ENCODE data around the gene AKNA.

AKNA gene

DNA sequence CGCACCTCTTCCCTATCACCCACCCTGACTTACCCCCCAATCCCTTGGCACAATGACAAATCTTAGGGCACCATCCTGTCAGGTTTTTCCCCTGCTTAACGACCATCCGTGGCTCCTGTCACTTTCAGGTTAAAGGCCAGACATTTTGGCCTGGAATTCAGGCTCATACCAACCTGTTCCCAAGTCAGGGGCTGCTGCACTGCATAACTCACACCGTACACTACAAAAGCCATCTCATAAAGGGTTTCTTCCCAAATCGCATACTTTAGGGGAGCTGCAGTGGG lies 7.5 kb upstream of the AKNA start:
- DNase-seq (ENCODE audit: low read depth, low spot score), result peak; percentile 7

DNA sequence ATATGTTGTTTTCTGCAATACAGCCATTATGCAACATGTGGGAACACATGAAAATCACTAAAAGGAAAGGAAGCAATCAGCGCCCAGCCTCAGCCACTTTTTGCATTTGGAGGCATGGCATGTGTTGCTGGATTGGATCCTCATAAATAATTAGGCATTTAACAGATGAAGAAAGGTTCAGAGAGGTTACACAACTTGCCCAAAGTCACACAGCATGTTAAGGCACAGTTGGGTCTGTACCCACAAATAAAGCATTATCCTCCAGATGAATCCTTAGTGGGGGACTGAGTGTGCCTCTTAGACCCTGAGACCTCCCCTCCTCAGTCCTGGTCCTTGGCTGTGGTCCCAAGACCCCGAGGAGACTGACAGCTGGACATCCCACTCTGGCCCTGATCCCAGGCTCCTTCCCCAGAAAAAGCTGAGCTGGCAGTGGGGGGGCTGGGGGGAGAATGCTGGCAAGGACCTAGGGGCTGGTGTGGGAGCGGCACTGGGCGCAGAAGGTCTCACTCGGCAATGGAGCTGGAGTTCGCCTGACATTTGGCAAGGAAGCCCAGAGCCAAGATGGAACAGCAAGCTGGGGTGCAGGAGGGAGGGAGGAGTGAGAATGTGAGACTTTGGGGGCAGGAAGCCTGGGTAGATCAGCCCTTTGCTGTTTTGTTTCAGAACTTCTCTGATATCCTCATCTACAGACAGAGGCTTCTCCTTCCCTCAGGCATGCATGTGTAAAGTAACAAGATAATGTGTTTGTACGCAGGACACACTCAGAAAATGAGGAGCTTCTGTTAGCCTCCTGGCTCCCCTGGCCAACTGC lies 6.9 kb upstream of the AKNA start:
- DNase-seq (ENCODE audit: low read depth, low spot score), result peak; percentile 16

DNA sequence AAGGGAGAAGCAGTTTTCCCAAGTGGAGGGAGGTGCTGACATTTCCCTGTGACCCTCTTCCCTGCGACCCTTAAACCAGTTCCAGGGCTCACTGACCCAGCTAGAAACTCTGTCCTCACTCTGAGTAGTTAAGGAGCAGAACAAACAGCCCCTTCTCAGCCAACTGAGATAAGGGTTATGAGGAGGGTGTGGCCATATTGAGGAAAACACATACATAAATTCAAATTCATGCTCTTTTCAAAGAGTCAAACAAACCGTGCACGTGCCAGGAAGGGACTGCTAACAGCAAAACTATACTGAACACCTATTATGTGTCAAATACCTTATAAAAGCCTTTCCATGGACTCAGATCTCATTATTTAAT lies 4.9 kb upstream of the AKNA start:
- DNase-seq (ENCODE audit: low read depth, low spot score), result no peak

DNA sequence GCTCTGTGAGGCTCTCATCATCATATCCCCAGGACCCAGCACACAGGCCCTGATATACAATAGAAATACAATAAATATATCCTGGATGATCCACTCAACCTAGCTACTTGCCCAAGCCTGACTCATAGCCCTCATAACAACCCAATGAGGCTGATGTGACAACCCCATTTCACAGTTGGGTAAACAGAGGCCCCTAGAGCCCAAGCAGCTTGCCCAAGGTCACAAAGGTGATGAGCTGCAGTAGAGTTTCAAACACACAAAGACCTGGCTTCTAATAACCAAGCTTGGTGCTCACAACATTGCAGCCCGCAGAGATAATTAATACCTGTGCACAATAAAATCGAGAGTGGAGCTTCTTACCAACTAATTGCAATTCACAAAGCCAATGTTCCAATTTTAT lies 3.2 kb upstream of the AKNA start:
- DNase-seq (ENCODE audit: low read depth, low spot score), result no peak

DNA sequence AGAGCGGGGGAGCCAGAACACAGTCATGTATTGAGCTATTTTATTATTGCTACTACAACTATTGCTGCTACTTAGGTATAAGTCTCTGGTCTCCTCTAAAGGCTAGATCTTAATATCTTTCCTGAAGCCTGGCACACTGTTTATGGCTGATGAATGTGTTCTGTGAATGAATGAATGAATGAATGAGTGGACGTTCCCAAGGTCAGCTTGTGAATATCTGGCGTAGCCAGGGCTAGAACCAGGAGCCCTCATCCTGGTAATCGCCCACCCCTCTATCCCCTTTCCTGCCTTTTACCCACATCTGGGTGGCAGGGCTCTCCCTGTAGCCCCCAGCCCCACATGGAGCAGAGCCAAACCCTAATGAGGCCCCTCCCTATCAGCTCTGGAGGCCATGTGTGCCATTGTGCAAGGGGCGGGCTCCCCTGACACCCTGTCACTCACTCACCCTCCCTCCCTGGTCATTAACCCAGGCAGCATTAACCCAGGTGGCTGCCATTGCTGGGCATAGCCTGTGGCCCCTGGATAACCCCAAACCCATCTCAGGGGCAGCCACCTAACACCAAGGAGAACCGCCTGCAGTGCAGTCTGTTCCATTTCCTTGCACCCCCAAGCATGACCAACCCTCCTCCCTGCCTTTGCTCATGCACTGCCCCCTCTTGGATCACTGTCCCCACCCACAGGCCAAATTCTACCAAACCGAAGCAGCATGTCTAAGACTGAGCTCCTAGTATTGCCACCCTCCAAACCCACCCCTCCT lies 2.0 kb upstream of the AKNA start:
- DNase-seq (ENCODE audit: low read depth, low spot score), result no peak

DNA sequence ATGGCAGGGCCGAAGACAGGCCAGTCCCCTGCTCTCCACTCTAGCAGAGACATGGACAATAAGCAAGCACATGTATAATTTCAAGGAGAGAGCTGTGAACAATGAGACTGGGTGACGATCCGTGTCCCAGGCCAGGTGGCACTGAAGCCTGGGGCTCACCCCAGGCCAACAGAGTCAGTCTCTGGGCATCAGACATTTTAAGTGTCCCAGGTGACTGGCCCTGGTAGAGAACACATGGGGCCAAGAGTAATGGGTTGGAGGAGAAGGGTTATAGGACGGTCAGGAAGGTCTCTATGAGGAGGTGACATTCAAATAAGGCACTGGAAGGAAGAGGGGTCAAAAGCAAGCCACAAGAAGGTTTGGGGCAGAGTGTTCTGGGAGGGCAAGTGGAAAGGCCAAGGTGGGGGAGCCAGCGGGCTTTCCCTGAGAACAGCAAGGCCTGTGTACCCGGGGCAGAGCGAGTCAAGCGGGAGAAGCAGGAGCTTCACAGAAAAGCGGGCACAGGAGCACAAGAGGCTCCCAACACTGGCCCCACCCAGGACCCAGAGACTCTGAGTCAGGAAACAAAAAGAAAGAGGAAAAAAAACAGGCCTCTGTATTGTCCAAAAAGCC lies 1.1 kb upstream of the AKNA start:
- DNase-seq (ENCODE audit: low read depth, low spot score), result no peak

DNA sequence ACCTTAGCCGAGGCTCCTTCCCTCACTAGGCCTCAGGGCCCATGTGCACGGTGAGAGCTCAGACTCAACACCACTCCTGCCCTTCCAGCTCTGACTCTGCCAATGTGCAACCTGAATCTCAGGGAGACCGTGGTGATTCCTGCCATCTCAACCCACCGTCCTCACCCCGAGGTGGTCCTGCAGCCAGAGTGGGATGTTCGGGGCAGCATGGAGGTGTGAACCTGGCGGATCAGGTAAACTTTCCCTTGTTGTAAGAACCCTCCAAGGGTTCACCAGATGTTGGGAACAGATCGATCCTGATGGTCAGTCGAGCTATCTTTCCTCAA lies 538 bp upstream of the AKNA start:
- DNase-seq (ENCODE audit: low read depth, low spot score), result no peak

DNA sequence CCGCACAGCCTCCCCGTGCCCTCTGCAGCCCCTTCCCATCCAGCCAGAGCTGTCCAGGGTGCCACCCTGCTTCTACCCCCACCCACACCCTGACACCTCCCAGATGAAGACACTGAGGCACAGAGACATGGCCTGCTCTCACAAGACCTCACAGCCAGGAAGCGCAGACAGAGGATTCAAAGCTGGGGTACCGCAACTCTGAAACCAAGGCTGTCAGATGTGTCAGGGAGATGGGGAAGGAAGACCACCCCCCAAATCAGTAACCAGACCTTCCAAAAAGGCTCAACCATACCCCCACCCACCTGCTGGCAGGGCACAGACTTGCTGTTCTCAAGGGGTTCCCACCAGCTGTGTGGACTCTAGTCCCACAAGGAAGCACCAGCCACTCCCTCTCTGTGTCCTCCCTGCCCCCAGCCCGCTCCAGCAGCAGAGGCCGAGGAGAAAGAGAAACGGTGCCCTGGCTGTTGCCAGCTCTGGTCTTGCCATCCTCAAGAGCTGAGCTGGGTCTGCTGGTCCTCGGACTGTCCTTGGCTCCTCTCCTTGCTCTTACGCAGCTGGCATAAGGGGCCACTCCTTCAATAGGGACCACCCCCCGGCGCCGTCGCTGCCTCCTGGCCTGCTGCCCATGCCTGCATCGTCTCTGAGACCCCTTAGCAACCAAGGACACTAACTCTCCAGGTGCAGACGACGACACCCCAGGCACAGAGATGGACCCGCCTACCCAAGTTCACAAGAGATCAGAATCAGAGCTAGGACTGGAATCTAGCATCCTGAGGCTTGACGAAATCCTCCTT lies 699 bp downstream of the AKNA start:
- peak; percentile 38 for DNase-seq (ENCODE audit: low read depth, low spot score)

DNA sequence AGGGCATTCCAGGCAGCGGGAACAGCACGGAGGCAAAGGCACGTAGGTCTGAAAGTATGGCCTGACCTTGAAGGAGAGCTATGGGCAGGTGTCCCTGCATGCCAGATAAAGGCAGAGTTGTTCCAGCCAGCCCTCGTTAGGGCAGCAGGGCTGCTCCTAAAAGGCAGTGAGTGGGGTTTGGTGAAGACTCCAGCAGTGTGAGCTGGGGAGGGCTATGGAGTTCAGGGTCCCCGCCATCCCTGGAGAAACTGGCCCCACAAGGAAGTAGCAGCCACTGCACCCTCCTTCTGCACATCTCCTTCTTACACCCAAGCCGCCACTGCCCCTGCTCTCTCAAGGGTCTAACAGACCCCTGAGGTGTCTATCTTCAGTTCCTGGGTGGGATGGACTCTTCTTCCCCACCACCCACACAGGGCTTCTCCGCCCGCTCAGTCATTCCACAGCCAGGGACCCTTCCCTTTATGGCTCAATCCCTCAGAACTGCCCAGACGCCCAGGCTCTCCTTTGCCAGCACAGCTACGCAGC lies 1.4 kb downstream of the AKNA start:
- DNase-seq (ENCODE audit: low read depth, low spot score), result no peak

DNA sequence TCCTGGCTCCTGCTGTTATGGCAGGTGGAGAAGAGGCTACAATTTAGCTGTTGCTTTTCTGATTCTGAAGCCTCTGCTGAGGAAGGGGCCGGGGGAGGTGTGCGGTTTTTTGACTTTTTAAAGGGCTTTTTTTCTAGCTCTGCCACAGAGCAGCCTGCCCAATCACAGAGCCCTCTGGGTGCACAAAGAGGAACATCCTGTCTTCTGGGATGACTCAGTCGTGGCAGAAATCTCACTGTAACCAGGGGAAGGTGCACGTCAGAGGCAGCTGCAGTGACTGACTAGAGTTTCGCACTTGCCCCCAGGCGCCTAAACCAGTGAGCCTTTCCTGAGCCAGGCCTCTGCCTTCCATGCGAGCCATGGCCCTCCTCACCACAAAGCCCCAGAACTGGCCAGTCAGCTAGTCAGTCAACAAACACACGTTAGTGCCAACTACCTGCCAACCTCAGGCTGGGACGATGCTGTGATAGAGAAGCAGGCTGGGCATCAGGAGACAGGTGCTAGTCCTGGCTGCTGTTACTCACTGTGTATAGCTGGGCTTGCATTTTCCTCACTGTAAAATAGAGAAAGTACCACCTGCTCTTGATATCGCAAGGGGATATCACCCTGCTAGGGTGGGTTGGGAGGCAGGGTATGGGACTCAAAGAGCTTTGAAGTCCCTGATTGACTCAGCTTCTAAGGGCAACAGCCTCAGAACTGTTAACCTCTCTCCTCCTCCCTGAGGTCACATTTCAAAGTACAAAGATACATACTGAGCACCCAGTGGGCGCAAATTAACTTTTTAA lies 2.2 kb downstream of the AKNA start:
- peak; percentile 84 for DNase-seq (ENCODE audit: low read depth, low spot score)

DNA sequence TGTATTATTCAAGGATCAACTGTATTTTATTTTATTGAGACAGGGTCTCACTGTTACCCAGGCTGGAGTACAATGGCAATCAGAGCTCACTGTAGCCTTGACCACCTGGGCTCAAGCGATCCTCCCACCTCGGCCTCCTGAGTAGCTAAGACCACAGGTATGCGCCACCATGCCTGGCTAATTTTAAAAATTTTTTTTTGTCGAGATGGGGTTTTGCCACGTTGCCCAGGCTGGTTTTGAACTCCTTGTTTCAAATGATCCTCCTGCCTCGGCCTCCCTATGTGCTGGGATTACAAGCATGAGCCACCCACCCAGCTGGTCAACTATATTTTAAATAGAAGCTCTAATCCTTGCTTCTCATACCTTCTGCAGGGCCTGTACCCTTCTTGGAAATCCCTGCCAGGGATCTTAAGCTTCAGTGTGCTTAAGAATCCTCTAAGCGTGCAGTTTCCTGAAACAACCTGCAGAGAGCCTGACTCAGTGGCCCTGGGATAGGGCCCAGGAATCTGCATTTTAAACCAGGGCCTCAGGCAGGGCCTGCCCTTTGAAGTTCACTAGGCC lies 2.9 kb downstream of the AKNA start:
- no peak for DNase-seq (ENCODE audit: low read depth, low spot score)

DNA sequence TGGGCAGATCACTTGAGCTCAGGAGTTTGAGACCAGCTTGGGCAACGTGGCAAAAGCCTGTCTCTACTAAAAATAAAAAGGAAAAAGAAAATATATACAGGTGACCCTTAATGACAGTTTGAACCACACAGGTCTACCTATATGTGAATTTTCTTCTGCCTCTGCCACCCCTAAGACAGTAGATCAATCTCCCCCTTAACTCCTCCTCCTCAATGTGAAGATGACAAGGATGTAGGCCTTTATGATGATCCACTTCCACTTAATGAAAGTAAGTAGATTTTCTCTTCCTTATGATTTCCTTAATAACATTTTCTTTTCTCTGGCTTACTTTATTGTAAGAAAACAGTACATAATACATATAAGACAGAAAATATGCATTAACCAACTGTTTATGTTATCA lies 3.4 kb downstream of the AKNA start:
- DNase-seq (ENCODE audit: low read depth, low spot score), result no peak

DNA sequence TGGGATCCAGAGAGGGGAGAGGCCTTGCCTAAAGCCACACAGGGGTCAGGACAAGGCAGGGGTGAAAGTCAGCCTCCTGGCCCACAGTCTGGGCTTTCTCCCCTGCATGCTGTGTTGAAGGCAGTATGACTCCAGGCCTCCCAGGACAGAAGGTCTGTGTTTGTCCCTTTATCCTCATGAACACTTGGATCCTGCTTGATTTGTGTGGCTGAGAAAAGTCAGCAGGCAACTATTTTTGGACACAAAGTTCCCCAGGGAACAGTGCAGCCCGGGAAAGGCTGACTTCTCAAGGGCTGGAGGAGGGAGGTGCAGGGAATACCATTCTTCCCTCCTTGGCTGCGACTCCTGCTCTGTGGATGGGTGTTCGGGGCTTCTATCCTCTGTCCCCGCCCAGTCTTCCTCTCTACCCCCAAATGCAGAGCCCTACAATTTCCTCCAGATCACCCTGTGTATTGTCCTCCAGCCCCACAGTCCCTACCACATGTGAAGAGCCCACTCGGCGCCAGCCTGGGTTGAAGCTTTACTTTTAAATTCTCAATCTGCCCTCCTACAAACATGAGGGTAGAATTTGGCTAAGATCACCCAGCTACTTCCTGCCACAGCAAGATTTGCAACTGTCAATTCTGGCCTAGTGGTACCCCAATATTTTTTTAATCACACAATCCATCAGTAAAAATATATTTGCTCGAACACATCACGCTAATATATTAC lies 4.1 kb downstream of the AKNA start:
- peak; percentile 43 for DNase-seq (ENCODE audit: low read depth, low spot score)

DNA sequence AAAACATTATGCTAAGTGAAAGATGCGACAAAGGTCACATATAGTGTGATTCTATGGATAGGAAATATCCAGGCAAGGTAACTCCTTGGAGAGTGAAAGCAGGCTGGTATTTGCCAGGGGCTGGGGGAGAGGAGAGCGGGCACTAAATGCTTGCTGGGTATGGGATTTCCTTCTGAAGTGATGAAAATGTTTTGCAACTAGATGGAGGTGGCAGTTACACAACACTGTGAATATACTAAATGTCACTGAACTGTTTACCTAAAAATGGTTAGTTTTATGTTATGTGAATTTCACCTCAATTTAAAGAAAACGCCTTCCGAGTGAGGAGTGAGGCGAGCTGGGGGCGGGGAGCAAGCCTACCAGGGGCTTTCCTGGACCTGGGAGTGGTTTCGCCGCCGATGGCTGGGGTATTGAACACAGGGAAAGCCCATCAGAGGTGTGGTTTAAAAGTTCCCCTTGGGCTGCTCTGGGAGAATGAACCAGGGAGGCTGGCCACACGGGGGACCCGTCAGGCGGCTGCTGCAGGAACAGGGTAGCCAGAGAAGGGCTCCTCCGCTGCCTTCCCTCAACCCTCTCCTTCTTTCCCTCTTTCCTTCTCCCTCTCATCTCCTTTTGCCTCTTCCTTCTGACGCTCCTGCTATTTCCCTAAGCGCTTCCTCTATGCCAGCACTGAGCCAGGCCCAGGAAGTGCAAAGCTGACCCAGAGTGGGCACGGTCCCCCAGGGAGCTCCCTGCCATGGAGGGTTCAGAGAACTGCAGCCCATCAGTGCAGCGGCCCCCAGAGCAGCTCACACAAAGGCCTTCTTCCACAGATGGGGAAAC lies 4.9 kb downstream of the AKNA start:
- DNase-seq (ENCODE audit: low read depth, low spot score), result peak; percentile 29

DNA sequence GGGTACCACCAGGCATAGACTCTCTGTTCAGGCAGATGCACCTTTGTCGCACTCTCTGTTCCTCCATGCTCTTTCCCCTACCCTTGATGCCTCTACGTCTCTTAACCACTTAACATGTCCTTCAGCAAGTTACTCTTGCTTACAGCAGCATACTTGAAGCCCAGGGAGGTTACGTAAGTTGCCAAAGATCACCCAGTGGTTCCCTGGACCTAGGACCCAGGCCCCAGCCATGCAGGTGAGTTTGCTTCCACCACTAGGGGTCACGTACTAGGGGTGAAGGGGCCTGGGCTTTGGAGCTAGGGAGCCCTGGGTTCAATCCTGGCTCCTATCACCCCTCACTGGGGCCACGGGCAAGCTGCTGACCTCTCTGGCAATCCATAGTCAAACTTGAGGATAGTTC lies 8.9 kb downstream of the AKNA start:
- DNase-seq (ENCODE audit: low read depth, low spot score), result no peak

DNA sequence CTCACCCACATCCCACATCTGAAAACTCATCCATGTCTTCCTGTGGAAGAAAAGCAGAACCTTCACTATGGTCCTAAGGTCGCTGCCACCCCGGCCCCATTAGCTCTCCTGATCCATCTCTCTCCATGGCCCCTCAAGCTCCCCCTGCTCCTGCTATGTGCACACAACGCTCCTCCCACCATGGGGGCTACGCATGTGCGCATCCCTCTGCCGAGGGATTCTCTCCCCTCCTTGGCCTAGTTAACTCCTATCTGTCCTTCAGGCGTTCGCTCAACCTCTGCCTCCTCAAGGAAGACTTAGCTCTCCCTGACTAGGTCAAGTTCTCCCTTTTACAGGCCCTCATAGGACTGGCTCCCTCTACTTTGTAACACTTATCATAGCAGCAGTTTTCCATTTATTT lies 9.8 kb downstream of the AKNA start:
- no peak for DNase-seq (ENCODE audit: low read depth, low spot score)

DNA sequence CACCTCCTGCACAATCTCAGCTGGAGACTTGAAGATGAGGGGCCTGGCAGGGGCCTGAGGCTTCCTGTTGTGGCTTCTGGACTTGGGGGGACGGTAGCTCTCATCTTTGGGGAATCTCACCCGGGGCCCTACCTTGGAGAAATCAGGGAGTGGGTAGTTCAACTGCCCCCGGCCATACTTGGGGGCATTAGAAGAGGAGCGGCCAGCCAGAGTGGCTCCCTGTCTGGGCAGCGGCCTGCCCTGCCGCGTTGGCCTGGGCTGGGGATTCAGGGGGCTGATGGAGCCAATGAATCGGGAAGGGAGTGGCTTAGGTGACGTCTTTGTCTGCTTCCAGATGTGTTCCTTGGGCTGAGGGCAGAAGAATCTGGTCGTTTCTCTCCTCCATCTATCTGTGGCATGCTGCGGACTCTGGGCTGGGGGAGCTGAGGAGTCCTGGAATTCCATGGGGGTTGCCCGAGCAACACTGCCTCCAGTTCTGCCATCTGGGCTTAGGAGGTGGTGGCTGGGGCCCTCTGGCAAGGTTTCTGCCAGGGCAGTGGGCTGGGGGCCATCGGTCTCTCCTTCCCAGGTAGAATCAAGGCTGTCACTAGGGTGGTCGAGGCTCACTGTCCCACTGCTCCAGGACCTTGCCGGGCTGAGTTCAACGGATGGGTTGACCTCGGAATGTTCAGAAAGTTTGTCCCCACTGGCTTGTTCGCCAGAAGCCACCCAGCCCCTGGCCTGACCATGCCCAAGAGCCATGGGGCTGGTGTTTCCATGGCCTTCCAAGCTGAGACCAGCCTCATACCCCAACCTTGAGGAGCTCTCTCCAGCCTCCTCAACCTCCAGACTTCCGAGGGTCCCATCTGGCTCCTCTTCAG lies 11.0 kb downstream of the AKNA start:
- DNase-seq (ENCODE audit: low read depth, low spot score), result no peak

DNA sequence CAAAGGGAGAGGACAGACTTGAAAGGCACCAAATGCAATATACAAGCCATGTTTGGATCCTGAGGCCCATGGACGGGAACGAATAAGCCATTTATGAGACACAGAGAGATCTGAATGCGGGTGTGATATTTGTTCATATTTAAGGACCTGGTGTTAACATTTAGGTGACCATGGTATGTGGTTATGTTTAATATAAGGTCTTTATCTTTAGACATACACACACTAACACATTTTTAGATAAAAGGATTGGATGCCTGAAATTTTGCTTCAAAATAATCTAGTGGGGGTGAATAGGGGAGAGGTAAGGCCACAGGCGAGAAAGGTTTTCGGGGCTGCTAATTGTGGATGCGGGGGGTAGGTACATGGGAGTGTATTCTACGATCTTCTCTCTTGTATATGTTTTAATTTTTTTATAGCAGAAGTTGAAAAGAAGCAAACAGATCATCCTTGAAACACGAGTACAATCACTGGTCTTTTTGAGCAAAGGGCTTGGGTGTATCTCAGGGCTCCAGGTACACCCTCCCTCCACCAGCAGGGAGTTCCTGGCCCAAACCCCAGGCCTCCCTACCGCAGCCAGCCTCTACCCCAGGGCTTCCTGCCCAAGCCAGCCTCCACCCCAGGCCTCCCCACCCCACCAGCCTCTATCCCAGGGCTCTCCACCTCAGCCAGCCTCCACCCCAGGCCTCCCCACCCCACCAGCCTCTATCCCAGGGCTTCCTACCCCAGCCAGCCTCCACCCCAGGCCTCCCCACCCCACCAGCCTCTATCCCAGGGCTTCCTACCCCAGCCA lies 12.2 kb downstream of the AKNA start:
- no peak for DNase-seq (ENCODE audit: low read depth, low spot score)
